GM18502 (cell line): ENCODE data around the gene GAS2L1.

Experiments
- ATAC-seq: cut with Tn5 transposase; IDR thresholded peaks from one replicate; pipeline ENCODE4 v1.9.1; 2021; ENCODE audit warnings: mild to moderate bottlenecking; ENCODE audit not compliant: unreplicated experiment, poor library complexity

GAS2L1 gene

DNA sequence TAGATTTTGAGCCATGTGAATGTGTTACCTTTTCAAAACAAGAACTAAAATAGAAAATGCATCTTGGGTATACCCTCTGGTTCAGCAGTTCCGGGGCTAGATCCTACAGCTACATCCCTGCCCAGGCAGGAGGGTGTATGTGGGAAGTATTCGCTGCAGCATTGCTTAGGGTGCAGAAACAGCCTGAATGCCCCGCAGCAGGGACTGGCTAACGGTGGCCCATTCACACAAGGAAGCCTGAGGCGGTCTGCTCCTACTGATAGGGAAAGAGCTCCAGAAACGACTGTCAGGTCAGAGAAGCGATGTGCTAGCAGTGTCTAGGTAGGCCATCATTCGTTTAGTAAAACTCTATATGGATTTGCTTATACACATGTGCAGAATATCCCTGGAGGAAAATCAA, 18.9 kb downstream of the GAS2L1 start:
- no peak for ATAC-seq

DNA sequence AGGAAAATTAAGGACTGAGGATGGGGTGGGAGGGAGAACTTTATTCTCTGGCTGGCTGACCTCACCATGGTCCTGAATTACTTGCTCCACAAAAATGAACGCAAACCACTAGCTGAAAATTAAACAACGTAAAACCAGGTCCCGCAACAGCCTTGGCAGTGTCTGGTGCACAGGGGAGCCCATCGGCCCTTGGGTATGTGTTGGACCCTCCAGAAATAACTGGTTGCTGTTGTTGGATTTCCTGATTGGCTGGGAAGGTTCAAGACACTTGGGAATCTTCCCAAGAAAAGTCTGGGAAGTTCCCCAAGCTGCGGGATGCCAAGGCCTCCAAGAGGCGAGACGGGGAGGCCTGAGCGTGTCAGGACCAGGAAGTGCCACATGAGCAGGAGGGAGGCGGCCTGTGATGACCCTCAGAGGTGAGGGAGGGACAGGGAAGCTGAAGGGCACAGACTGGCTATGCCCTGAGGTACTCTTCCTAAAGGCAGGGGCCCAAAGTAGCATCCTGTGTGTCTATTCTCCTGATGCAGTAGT, 19.4 kb downstream of the GAS2L1 start:
- no peak for ATAC-seq

DNA sequence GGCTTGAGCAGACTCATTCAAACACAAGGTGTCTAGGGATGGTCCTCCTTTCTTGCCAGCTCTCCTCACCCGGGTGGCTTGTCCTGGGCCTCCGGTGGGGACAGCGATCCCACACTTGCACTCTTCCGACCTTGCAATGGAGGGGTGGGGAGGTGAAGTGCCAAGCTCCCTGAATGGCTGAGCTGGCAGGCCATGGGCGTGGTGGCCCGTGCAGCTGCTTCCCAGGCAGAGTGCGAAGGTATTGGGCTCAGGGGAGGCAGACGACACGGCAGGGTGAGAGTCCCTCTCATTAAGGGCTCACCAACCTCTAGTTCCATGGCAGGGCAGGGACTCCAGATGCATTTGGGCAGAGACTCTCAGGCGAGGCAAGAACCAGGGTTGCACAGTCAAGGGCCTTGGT, 20.0 kb downstream of the GAS2L1 start:
- ATAC-seq, result no peak

DNA sequence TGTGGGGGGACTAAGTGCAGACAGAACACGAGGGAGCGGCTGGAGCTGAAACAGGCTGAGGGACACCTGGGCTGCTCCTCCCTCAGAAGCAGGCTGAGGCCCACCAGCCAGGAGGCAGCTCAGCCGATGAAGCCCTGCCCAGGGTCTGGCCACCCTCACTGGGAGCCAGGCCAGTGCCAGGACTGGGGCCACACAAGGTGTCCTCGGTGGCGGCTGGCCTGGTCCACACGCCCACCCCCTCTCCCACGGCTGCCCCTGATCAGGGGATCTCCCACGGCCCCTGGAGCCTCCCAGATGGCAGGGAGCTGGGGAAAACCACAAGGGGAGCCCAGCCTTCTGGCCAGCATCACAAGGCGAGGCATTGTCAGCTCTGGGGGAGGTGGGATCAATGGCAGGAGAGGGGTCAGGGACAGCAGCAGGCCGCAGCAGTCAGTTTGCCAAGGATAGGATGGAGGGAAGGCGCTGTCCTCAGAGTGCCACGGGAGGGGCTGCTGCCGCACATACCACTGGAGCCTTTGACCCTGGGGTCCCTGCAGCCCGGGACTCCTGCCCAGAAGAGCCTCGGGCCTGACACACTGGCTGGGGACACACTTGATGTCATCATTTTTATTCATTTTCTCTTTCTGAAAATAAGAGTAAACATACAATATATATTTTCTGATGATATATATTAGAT, 20.8 kb downstream of the GAS2L1 start:
- no peak for ATAC-seq

DNA sequence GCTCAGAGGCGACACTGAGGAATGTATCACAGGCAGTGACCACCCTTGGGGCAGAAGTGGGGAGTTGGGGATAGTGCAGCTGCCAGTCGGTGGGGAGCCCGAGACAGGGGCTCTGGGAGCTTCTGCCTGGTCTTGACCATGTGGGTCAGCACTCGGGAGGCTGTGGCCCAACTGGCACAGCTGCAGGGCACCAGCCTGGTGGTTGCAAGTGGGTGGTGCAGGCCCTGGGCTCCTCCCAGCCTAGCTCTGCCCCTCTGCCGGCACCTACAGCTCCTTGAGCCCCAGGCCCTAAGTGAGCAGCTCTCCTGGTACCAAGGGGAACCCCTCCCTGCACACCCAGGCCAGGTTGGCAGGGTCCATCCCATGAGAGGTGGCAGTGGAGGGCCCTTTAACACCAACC, 21.6 kb downstream of the GAS2L1 start:
- no peak for ATAC-seq

DNA sequence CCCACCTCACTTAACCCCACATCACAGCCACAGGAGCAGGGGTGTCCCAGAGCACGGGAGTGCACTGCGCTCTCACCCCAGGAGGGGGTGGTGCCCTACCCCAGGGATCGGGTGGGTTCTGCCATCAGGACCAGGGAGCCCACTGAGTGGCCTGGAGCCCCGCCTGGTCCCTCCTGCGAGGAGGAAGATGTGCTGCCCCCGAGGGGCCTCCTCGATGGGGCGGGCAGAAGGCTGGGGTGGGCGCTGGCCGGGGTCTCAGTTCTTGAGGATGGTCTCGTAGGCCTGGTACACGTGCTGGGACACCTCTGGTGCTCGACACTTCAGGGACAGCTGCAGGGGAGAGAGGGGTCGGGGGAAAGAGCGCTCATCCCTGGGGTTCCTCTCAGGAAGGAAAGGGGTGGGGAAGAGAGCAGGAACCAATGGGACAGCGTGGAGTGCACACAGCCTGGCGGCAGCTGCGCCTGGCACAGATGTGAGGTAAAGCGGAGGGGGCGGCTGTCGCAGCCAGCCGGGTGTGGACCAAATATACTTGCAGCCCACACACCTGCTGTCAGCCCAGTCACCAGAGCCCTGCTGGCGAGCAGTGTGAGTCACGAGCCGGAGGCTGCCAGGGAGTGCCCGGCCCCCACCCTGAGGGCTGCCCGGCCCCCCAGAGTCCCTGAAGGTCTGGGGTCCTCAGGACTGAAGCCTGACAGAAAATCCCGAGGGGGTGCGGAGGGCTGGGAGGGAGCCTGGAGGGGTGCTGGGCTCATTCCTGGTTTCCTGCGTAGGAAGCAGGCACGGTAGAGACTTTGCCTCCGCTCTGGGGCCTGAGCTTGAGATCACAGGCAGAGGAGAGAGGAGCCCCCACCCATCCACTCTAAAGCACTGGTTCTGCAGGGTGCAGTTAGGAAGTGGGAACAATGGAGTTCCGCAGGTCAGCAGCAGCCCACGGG, 22.4 kb downstream of the GAS2L1 start:
- ATAC-seq, result no peak

DNA sequence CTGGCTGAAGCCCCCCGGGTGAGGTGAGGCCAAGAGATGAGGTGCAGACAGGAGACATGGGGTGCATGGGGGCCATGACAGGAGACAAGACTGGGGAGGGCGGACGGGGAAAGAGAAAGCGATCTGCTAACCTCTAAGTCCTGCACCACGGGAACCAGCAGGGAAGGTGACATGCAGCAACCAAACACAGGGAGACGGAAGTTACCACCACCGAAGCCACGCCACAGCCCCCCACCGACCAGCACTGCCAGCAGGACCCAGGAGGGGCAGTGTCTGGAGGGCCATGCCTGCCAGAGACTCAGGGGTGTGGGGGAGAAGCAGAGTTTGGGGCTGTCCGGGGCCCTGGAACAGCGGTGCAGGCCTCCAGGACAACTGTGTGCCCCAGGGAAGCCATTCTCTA, 23.1 kb downstream of the GAS2L1 start:
- no peak for ATAC-seq

DNA sequence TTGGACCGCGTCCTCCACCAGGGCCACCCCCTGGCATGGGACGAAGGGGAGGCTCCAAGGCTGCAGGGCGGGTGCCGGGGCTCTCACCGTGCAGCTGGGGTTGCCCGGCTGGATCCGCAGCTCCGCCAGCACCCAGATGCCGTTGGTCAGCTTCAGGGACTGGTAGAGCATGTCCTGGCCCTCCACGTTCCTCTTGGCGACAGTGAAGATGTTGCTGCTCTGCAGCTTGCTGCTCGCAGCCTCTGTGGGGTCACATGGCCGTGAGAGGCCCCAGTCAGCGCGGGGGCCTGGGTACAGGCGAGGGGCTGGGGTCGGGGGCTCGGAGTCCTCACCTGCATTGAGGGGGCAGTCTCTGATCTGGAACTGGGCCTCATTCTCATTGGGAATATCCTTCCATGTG, 23.8 kb downstream of the GAS2L1 start:
- ATAC-seq, result no peak

DNA sequence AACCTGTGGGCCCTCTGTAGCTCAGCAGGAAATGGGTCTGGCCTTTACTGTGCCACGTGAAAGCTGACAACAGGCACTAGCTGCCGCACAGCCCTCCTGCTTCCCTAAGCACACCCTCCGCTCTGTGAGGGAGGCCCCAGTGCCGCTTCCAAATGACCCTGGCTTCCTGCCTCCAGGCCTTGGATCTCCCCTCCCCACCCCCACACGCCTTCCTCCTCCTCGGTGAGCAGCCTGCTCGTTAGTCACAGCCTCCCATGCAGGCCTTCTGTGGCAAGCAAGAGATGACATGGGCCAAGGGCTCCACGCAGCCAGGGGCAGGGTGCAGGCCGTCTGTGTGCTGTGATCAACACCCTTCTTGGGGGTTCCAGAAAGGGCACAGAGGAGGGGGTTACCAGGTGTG, 24.3 kb downstream of the GAS2L1 start:
- no peak for ATAC-seq

DNA sequence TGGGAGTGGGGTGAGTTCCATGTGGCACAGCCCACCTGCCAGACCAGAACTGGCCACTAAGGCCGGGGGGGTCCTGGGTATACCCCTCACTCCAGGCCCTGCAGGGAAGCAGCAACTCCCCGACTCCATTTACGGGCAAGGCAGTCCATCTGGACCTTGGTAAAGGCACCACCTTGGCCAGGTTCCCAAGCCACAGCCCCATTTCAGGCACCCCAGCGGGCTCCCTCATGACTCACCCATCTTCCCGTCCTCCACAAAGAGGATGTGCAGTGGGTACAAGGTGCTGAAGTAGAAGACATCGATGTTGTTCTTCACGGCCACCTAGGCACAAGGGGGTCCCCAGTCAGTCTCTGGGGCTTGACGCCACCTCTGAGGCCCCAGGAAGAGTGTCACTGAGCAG, 24.8 kb downstream of the GAS2L1 start:
- ATAC-seq, result no peak

DNA sequence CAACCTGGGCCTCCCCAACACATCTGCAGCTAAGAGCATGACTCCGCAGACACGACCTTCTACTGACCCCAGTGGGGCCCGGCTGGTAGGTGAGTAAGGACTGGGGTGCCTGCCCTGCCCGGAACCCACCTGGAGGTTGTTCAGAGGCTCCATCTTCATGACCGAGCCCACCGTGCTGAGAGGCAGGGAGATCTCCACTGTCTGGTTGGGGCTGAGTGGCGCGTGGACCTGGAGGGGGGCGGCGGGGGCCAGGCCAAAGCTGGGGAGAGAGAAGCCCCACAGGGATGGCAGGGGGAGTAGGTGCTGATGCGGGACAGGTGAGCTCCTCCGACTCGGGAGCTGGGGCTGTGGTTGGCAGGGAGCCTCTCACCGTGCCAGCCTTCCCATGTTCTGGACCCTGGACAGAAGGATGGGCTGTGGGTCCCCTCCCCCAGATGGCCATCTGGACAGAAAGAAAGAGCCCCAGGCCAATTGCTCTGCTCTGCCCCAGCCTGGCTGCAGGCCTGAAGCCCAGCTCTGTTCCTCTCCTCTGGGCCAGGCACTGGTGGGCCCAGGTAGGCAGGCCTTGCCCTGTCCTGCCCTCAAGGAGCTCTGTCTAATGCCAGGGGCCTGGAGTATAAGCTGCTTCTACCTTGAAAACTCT, 25.3 kb downstream of the GAS2L1 start:
- no peak for ATAC-seq

DNA sequence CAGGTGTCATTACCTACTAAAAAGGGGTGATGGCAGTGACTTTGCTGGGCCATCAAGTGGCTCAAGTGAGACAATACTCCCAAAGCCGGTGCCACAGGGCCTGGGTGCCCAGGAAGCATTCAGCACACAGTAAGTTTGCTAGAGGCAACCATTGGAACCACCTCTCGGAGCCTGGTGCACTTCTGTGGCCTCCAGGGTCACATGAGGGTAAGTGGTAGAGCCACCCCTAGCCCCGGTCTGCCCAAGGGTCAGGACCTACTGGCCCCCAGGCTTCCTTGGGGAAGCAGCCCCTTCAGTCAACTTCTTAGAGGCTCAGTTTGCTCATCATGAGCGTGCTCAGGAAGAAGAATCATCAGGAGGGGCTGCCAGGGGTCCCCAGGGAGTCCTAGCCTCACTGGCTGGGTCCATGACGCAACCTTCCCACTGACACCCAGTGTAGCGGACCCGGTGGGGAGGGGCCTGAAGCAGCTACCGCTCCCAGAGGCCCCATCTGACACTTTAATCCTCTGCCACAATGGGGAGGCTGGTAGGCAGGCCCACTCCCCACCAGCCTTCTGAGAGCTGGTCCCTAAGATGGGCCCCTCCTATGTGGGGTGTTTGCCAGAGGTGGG, 26.5 kb downstream of the GAS2L1 start:
- no peak for ATAC-seq

DNA sequence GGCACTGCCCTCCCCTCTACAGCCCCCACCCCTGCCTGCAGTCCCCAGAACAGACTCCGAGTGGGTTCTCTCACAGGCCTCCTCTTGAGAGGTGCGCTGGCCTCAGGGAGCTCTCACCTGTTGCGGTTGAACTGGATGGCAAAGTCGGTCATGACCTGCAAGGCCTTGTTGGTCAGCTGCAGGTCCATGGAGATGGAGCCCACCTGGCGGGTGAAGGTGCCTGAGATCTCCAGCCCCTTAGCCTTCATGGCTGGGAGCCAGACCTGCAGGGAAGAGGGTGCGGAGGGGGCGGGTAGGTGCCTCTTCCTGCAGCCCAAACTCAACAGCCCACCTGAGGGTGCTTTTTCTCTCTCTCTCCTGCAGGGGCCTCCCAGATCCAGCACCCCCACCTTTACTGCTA, 27.7 kb downstream of the GAS2L1 start:
- no peak for ATAC-seq

DNA sequence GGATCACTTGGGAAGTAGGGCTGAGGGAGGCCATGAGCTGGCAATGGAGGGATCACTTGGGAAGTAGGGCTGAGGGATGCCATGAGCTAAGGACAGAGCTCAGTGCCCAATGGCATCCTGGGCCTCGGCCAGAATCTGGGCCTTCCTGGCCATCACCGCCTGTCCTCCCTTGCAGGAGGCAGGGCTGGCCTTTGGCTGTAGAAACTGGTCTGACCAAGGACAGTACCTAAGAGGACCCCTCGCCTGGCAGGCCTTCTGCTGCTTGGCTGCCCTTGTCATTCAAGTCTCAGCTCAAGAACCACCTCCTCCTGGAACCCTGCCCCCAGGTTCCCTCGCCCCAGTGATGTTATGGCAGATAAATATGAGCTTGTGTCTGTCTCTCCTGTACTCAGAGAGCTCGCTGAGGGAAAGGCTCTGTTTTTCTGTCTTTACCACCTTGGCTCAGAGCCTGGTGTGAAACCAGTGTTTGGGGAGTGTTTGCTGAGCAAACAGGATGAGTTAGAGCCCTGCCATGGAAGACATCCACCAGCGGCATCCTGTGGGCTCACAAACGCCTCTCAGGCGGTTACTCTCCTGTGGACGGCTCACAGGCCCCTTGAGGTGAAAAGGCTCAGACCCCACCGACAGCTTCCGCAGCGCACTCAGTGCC, 28.4 kb downstream of the GAS2L1 start:
- no peak for ATAC-seq

DNA sequence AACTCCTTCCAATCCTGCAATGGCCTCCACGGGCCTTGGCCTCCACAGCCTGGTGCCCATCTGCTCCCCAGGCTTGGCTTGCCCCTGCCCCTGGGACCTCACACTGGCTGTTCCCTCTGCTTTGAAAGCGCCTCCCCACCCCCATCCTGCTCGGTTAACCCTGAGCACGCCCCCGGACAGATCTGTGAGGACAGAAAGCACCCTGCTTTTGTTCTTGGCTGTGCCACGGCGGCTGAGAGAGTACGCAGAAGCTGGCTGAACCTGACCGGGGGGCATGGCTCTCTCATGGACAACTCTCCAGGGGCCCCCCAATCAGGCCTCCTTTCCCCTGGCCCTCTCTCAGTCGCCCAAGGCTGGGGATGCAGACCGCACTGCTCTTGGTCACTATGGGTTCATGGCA, 29.2 kb downstream of the GAS2L1 start:
- no peak for ATAC-seq

DNA sequence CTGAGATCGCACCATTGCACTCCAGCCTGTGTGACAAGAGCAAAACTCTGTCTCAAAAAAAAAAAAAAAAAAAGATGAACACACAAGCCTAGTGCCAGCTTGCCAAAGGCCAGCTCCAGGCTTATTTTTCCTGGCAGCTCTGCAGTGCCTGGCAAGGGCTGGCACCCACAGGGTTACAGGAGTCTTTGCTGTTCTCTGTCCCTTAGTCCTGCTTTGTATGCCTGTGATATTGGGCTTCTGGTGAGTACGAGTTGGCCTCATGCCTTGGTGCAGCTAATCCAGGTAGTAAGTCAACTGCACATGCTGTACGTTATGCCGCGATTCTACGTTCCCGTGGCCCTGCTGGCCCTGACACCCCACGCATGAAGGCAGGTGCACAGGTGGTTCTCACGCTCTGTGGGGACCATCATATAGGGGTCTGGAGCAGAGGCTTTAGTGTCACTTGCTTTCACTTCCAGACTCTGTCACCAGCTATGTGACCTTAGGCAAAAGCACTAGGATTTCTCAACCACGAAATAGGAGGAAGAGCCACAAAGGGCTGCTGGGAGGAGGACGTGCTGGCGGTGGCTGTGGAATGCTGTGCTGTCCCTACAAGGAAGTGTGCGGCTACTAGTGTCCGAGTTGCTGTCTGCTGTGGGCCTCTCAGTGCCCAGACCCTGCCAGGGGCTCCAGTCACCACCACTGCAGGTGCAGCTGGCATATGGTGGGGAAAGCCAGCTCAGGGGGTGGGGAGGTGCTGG, 30.5 kb downstream of the GAS2L1 start:
- no peak for ATAC-seq

DNA sequence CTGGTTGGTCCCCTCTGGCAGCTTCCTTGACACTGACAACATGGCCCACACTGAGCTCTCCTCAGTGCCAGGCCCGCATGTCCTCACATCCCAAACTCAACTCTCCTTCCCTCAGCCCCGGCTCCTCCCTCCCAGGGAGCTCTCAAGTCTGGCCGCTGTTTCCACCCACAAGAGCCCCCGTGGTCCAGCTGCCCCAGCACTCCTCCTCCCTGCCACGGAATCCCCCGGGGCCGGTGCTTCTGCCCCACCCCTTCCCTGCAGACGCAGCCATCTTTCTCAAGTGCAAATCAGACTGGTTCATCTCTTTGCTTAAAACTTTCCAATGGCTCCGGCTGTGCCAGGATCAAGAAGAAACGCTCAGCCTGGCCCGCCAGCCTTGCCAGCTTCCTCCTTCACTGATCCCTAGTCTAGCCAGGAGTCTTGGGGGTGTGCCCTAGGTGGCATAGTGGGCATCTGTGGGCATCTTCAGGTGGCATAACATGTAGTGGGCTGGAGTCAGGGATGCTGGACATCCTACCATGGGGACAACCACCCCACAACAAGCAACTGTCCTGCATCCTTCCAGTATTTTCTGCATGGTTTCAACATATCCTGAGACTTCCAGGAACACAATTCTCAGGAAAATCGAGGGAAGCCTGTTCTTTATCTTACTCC, 31.3 kb downstream of the GAS2L1 start:
- ATAC-seq, result no peak

DNA sequence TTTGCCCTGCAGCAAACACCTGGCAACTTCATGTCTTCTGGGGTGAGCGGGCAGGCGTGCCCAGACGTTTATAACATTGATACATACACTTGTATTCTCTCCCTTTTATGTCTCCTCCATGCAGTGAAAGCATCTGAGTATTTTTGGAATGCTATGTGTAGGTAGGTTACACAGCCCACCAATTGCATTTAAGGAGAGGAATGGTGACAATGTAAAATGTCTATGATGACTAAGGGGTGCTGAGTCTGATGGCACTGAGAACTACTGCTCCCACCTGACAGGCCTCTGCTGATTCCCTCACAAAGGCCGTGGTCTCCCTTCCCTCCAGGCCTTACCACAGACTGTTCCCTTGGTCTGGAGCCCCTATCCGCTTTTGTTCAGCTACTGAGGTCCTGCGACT, 31.9 kb downstream of the GAS2L1 start:
- ATAC-seq, result no peak
